ENCODE data around the gene RREB1. TPM values are rescaled to one million over a fixed set of nuclear protein-coding genes. Genes with fewer than 3 reads are reported as not detected.

RREB1 gene
- total RNA-seq, 1 experiment from 2014 or later = 35.8 TPM

GRCh38 chr6:7148100-7148822 lies 40.5 kb downstream of the RREB1 start:
- Histone ChIP-seq H3K18ac (ENCODE audit: insufficient read length, low read depth, low read length) (no peak overlapping the region), H3K56ac (ENCODE audit: insufficient read length, low read depth, low read length) (no peak overlapping the region), H3K27me3 (ENCODE audit: insufficient read depth, low read length) (no peaks in the 10 kb centered on the region), H3K4ac (ENCODE audit: low read depth, low read length) (no peak overlapping the region), H3K14ac (ENCODE audit: insufficient read depth, low read length) (no peak overlapping the region), H3K23ac (ENCODE audit: insufficient read length, low read depth, low read length) (no peak overlapping the region), H3K27ac (ENCODE audit: insufficient read length, low read depth, low read length) (no peak overlapping the region), H4K20me1 (ENCODE audit: control insufficient read depth, insufficient read depth, insufficient read length) (peaks cover 2% of the 10 kb centered on the region), H3T11ph (ENCODE audit: low read length) (no peak overlapping the region), H4K5ac (ENCODE audit: insufficient read length, low read depth, low read length) (no peak overlapping the region), H3K4me1 (ENCODE audit: insufficient read depth, low read length) (peaks cover 39% of the 10 kb centered on the region), H3K79me1 (ENCODE audit: insufficient read depth, low read depth, low read length, poor library complexity, severe bottlenecking) (peaks cover 4% of the 10 kb centered on the region), H3K79me2 (ENCODE audit: insufficient read depth, low read length) (peaks cover 6% of the 10 kb centered on the region; the same call in 1 of the 2 replicates), H2BK15ac (ENCODE audit: low read depth, low read length) (no peak overlapping the region), H4K91ac (ENCODE audit: insufficient read length, low read depth, low read length) (no peak overlapping the region), H2BK120ac (ENCODE audit: low read depth, low read length, poor library complexity, severe bottlenecking) (no peak overlapping the region), H2AFZ (ENCODE audit: low read length) (no peak overlapping the region), H2BK12ac (ENCODE audit: insufficient read length, low read depth, low read length) (no peak overlapping the region), H2BK20ac (ENCODE audit: low read depth, low read length, poor library complexity, severe bottlenecking) (peak overlapping the region; percentile 1), H3K9ac (ENCODE audit: extremely low read depth, insufficient read length, low read length) (no peak overlapping the region), H3K4me2 (ENCODE audit: insufficient read depth, insufficient read length, low read length) (no peak overlapping the region), H4K8ac (replicated peaks; ENCODE audit: insufficient read length, low read depth, low read length) (no peak overlapping the region), H3K23me2 (ENCODE audit: insufficient read length, low read depth, low read length, poor library complexity, severe bottlenecking) (no peaks in the 10 kb centered on the region), H2AK5ac (ENCODE audit: insufficient read length, low read length) (no peak overlapping the region), H2BK5ac (ENCODE audit: insufficient read length, low read length) (no peak overlapping the region), H3K9me3 (ENCODE audit: control insufficient read depth, low read depth, low read length) (no peaks in the 10 kb centered on the region)
- no peak for DNase-seq
- WGBS (ENCODE audit: extremely low coverage, insufficient read length, low lambda C conversion rate) = no CpG with 5 or more reads among the region's 5 CpGs
- no peak for TF ChIP-seq CTCF (conservative IDR thresholded peaks at IDR 0.05)
- Mint-ChIP-seq H3K4me1 (peaks cover 61 to 69% of the 10 kb centered on the region in 2 experiments), H3K27ac (peak overlapping the region in 1 of 3 experiments; percentile 44; a peak in 2 of 7 replicates), H3K36me3 (ENCODE audit: insufficient read depth in 1 of 3, low read depth in 3 of 3) (no peaks in the 10 kb centered on the region), H3K27me3 (ENCODE audit: low read depth) (no peaks in the 10 kb centered on the region), H3K4me3 (no peak overlapping the region), H3K9me3 (no peaks in the 10 kb centered on the region)

All from H9 (cell line).